GM06990 (cell line): ENCODE data around the gene TNS3.

Experiments
- DNase-seq: peaks from one replicate; pipeline ENCODE4 v3.0.0-alpha.2; 2011; ENCODE audit not compliant: insufficient read length; ENCODE audit errors: extremely low read depth
- H3K27me3 ChIP-seq: replicated peaks from 2 replicates; pipeline ENCODE4 v1.6.0; 2011; ENCODE audit warnings: low read length; ENCODE audit not compliant: control insufficient read depth, insufficient read depth
- H3K36me3 ChIP-seq: 2 replicates; pipeline ENCODE4 v1.5.1; 2011; ENCODE audit warnings: low read length; ENCODE audit not compliant: control insufficient read depth, insufficient read depth
- H3K4me3 ChIP-seq: replicated peaks from 2 replicates; pipeline ENCODE4 v1.5.1; 2011; ENCODE audit warnings: low read depth, mild to moderate bottlenecking, control low read depth, low read length
- TF ChIP-seq, protein P1 (sequence below): IDR thresholded peaks from 2 replicates; pipeline ENCODE4 v1.5.1; 2011; ENCODE audit warnings: low read length, control low read depth, mild to moderate bottlenecking, inconsistent platforms; ENCODE audit not compliant: insufficient read depth, poor library complexity, severe bottlenecking

TNS3 gene

DNA sequence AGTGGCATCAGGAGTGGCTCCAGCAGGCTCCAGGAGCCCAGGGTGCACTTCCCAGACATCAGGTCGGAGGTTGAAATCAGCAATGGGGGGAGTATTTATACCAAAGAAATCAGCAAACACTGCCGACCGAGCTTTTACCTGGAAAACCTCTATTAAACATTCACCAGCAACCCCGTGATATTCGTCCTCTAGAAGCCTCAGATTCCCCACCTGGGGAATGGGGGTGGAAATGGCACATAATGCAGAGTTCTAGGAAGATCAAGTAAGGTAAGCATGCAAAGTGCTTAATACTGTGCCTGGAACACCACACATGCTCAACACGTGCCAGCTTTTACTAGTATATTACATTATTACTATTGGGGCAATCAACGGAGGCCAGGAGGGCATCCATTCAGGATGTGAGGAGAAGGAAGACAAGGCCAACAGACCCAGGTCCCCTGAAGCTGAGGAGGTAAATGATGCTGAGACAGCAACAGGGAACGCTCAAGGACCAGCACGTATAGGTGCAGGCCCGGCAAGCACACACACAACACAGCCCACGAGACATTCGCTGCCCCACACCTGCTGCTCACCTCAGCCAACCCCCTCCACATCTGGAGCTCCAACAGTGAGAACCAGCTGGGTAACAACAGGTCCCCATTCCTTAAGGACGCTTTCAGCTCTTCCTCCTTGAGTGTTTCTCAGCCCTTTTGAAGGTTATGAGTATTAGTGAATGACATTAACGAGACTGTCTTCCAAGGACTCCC, 125.5 kb downstream of the TNS3 start:
- H3K27me3 ChIP-seq, result no peaks in the 10 kb centered on the region; the same call in 1 of the 2 replicates
- DNase-seq, result no peak
- H3K36me3 ChIP-seq, result no peaks in the 10 kb centered on the region
- TF ChIP-seq, protein P1, sequence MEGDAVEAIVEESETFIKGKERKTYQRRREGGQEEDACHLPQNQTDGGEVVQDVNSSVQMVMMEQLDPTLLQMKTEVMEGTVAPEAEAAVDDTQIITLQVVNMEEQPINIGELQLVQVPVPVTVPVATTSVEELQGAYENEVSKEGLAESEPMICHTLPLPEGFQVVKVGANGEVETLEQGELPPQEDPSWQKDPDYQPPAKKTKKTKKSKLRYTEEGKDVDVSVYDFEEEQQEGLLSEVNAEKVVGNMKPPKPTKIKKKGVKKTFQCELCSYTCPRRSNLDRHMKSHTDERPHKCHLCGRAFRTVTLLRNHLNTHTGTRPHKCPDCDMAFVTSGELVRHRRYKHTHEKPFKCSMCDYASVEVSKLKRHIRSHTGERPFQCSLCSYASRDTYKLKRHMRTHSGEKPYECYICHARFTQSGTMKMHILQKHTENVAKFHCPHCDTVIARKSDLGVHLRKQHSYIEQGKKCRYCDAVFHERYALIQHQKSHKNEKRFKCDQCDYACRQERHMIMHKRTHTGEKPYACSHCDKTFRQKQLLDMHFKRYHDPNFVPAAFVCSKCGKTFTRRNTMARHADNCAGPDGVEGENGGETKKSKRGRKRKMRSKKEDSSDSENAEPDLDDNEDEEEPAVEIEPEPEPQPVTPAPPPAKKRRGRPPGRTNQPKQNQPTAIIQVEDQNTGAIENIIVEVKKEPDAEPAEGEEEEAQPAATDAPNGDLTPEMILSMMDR, result no peak
- no peak overlapping the region for H3K4me3 ChIP-seq

DNA sequence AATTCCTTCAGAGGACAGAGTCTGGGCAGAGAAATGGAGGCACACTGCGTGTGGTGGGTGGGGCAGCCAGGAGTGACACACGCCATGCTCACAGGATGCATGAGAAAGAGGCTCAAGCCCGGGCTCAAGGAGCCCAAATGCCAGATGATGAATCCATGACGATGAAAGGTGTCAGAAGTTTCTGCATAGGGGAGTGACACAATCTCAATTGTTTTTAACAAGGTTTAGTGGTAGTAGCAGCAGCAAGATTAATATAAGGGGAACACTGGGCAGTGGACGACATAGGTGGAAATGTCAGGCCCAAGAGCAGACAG, 126.1 kb downstream of the TNS3 start:
- Histone ChIP-seq H3K4me3 (no peak overlapping the region), H3K36me3 (no peaks in the 10 kb centered on the region), H3K27me3 (no peaks in the 10 kb centered on the region)
- DNase-seq, result no peak
- TF ChIP-seq, protein P1, result no peak

DNA sequence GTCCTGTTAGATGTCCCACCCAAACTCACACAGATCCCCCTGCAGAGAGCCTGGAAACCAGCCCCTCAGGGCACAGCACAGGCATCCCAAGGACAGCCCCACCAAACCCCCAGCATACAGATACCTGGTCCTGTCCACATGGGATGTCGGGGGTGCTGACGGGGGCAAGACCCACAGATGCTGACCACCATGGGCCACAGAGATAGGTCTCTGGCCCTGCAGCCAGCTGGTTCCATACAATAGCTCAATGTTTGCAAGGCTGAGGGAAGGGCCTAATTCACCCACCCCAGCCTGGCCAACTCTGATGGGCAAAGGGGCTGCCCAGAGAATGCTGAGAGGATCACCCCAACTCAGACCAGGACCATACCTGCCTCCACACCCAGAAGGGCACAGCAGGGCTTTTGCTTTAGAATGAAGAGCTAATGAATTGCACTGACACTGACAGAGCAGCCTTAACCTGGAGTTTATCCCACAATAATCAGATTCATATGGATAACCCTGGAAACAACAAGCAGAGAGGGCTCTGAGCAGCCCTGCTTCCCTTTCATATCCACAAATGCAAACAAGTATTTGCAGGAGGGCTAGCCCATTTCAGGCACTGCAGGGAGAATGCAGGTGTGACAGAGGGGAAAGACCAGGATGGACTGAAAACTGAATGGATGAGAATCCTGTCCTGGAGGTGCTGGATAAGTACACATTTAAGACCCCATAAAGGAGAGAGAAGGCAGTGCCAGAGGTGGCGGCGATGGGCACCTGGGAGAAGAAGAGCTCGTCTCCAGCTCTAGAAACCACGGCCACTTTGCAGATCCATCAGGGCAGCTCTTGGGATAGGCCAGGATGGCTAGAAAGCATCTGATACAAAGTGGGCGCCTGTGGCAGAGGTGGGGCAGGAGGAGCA, 126.7 kb downstream of the TNS3 start:
- Histone ChIP-seq H3K27me3 (no peaks in the 10 kb centered on the region; the same call in 1 of the 2 replicates), H3K4me3 (no peak overlapping the region), H3K36me3 (no peaks in the 10 kb centered on the region)
- no peak for DNase-seq
- TF ChIP-seq, protein P1, result no peak

DNA sequence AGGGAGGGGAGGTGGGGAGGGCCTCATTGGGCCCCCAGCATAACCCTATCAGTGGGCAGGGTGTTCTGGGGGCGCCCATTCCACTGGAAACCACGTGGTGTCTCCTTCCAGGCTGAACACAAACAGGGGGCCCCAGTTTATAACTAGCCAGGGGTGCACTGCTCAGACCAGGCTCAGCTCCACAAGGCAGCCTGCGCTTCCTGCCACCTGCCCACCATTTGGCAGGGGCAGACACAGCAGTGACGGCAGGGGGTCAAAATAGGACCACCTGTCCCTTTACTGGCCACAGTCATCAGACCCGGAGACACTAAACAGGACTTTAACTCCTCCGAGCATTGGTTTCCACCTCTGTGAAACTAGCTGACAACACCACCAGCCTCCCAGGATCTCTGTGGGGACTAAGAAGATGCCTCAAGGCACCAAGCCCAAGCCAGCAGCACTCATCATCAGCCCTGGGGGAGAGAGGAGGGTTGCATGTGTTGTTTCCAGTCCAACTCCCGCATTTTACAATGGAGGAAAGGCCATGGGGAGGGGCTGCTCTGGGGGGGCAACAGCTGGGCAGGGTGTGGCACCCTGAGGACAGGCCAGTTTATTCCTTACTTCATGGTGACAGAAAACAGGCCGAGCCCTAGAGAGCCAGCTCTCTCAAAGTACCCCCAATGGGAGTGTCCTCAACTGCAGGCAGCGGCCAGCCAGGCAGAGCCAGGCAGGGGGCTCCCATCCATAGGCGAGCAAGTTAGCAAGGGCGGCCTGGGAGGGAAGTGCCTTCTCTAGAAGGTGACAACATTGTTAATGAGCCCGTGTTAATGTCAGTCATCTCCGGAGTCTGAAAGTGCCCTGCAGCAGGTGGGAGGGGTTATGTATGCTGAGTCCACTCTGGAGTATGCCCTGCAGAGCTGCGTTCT, 127.6 kb downstream of the TNS3 start:
- Histone ChIP-seq H3K27me3 (no peaks in the 10 kb centered on the region; the same call in 1 of the 2 replicates), H3K36me3 (no peaks in the 10 kb centered on the region), H3K4me3 (no peak overlapping the region)
- no peak for DNase-seq
- TF ChIP-seq, protein P1, result no peak
